ENCODE measurements around the gene PPIL1.

GRCh38 chr6:36912586-36912985, 38.0 kb upstream of the PPIL1 start:
- TF ChIP-seq CTCF (IDR thresholded peaks at IDR 0.05) (no peak), EP300 (IDR thresholded peaks at IDR 0.05) (no peak)

Data from tibial nerve (tissue), 4 donors.